ENCODE results near the gene DHDH.

The DHDH gene

GRCh38 chr19:48982280-48982679 is 48.8 kb downstream of the DHDH start:
- DNase-seq (ENCODE audit: low spot score) = no peak
- ChIA-PET POLR2A (ENCODE audit: low non-redundant PET) (no interaction called here), CTCF (no interaction called here)
- H3K27ac ChIP-seq = 0 out of 2 replicates have a peak overlapping the region, but pooled peaks have one; percentile 25
- TF ChIP-seq CTCF (conservative IDR thresholded peaks at IDR 0.05; ENCODE audit: low read depth) = no peak

- H3K27ac ChIP-seq = peak overlapping the region; percentile 21
- TF ChIP-seq CTCF (conservative IDR thresholded peaks at IDR 0.05; ENCODE audit: low read depth) = no peak
- CTCF ChIA-PET = no interaction called here
- POLR2A ChIA-PET (ENCODE audit: low non-redundant PET) = interaction anchor here (0.6 kb wide), 1 partner anchor 12 kb away, joined by 3 read pairs; no protein-coding TSS in a partner anchor
- no peak for DNase-seq (ENCODE audit: low spot score)
Measured at GRCh38 chr19:48985711-48986110, 52.2 kb downstream of the DHDH start.

GRCh38 chr19:48986211-48986610 is 52.7 kb downstream of the DHDH start:
- ChIA-PET CTCF (no interaction called here), POLR2A (ENCODE audit: low non-redundant PET) (interaction anchor here (0.6 kb wide), 1 partner anchor 12 kb away, joined by 3 read pairs; no protein-coding TSS in a partner anchor)
- peak overlapping the region; percentile 33 for H3K27ac ChIP-seq
- TF ChIP-seq CTCF (conservative IDR thresholded peaks at IDR 0.05; ENCODE audit: low read depth) = no peak
- DNase-seq (ENCODE audit: low spot score) = no peak

GRCh38 chr19:48987323-48987722 is 53.8 kb downstream of the DHDH start:
- POLR2A ChIA-PET (ENCODE audit: low non-redundant PET) = no interaction called here
- CTCF ChIA-PET = interaction anchor here (0.6 to 1.9 kb wide), 2 partner anchors 8 to 15 kb away, joined by 4 read pairs; no protein-coding TSS in a partner anchor

GRCh38 chr19:48988286-48988685 is 54.8 kb downstream of the DHDH start:
- POLR2A ChIA-PET (ENCODE audit: low non-redundant PET) = no interaction called here

More at GRCh38 chr19:48987323-48987722, 53.8 kb downstream of the DHDH start:
- peak overlapping the region; percentile 33 for H3K27ac ChIP-seq
- no peak for TF ChIP-seq CTCF (conservative IDR thresholded peaks at IDR 0.05; ENCODE audit: low read depth)
- no peak for DNase-seq (ENCODE audit: low spot score)

GRCh38 chr19:48988860-48989259 is 55.4 kb downstream of the DHDH start:
- H3K27ac ChIP-seq = peak overlapping the region; percentile 31; the same call in 1 of the 2 replicates
- ChIA-PET CTCF (interaction anchor here (0.6 kb wide), 2 partner anchors 20 to 25 kb away, joined by 3 to 4 read pairs; no protein-coding TSS in a partner anchor), POLR2A (ENCODE audit: low non-redundant PET) (no interaction called here)
- TF ChIP-seq CTCF (conservative IDR thresholded peaks at IDR 0.05; ENCODE audit: low read depth) = no peak
- no peak for DNase-seq (ENCODE audit: low spot score)

More at GRCh38 chr19:48988286-48988685, 54.8 kb downstream of the DHDH start:
- H3K27ac ChIP-seq = peak overlapping the region; percentile 31; the same call in 1 of the 2 replicates
- DNase-seq (ENCODE audit: low spot score) = no peak
- CTCF ChIA-PET = interaction anchor here (0.6 to 1.9 kb wide), 3 partner anchors 9 to 200 kb away, joined by 4 to 6 read pairs (median 4); no protein-coding TSS in a partner anchor
- TF ChIP-seq CTCF (conservative IDR thresholded peaks at IDR 0.05; ENCODE audit: low read depth) = no peak
